OCI-LY3 (cell line): ENCODE data around the gene ANKRD37.

Experiments
- H2AFZ ChIP-seq: fragments of 200-600, 300-600 bp; shearing (Covaris generic); 2 replicates; pipeline ENCODE4 v1.6.0; 2014; ENCODE audit warnings: antibody characterized with exemption, low read depth, low read length
- H3K27ac ChIP-seq: fragments of 200-600, 300-600 bp; sonication (generic); 2 replicates; pipeline ENCODE4 v1.5.1; 2014; ENCODE audit warnings: mild to moderate bottlenecking, low read length, moderate library complexity, mixed read lengths
- H3K27me3 ChIP-seq: fragments of 200-600, 300-600 bp; sonication (generic); 2 replicates; pipeline ENCODE4 v1.6.1; 2014; ENCODE audit warnings: low read depth, low read length, mixed read lengths
- H3K36me3 ChIP-seq: fragments of 200-600, 300-600 bp; sonication (generic); replicated peaks from 2 replicates; pipeline ENCODE3; 2014; ENCODE audit warnings: low read depth, low read length, mixed read lengths
- H3K4me1 ChIP-seq: fragments of 300-600, 200-600 bp; sonication (generic); 2 replicates; pipeline ENCODE4 v1.6.1; 2014; ENCODE audit warnings: low read length, mixed read lengths
- H3K4me2 ChIP-seq: fragments of 200-600, 300-600 bp; sonication (generic); 2 replicates; pipeline ENCODE4 v1.6.1; 2014; ENCODE audit warnings: low read length, mixed read lengths
- H3K4me3 ChIP-seq: fragments of 300-600, 200-600 bp; sonication (generic); 2 replicates; pipeline ENCODE4 v1.5.1; 2014; ENCODE audit warnings: antibody characterized with exemption, mild to moderate bottlenecking, low read length, moderate library complexity
- H3K79me2 ChIP-seq: fragments of 300-600, 200-600 bp; shearing (Covaris generic); 2 replicates; pipeline ENCODE4 v1.6.1; 2014; ENCODE audit warnings: mild to moderate bottlenecking, low read length, mixed read lengths
- H3K9ac ChIP-seq: fragments of 300-600, 200-600 bp; shearing (Covaris generic); 2 replicates; pipeline ENCODE4 v1.6.0; 2014; ENCODE audit warnings: mild to moderate bottlenecking, low read length, moderate library complexity
- H3K9me3 ChIP-seq: fragments of 200-600, 300-600 bp; shearing (Covaris generic); 2 replicates; pipeline ENCODE4 v1.6.1; 2014; ENCODE audit warnings: low read length, mixed read lengths; ENCODE audit not compliant: insufficient read depth
- H4K20me1 ChIP-seq: fragments of 200-600, 300-600 bp; sonication (generic); 2 replicates; pipeline ENCODE4 v1.6.1; 2016; ENCODE audit warnings: low read length, mixed read lengths; ENCODE audit not compliant: insufficient read depth
- CTCF ChIP-seq: fragments of 200-600, 300-600 bp; sonication (generic); IDR thresholded peaks from 2 replicates; pipeline ENCODE4 v1.5.1; 2014; ENCODE audit warnings: antibody characterized with exemption, low read length, low read depth
- EZH2phosphoT487 ChIP-seq: fragments of 200-600 bp; shearing (Covaris generic); IDR thresholded peaks from 2 replicates; pipeline ENCODE4 v1.6.1; 2018; ENCODE audit warnings: antibody characterized with exemption, mixed run types, low read depth

ANKRD37 gene

GRCh38 chr4:185396724-185397385, at the start of gene ANKRD37:
Gene ANKRD37, plus strand, starts transcription at chr4:185396841. Its CDS starts 83 bp downstream, at chr4:185396924.
- peaks cover 17% of the 10 kb centered on the region for H3K36me3 ChIP-seq
- TF ChIP-seq EZH2phosphoT487, result no peak
- no peak for TF ChIP-seq CTCF
- H3K4me1 ChIP-seq, result peaks cover 23% of the 10 kb centered on the region
- H4K20me1 ChIP-seq, result no peaks in the 10 kb centered on the region
- no peaks in the 10 kb centered on the region for H3K27me3 ChIP-seq
- peak within 1 kb of the TSS; percentile 77 for H3K27ac ChIP-seq
- H2AFZ ChIP-seq, result no peak within 1 kb of the TSS; the same call in 1 of the 2 replicates
- no peaks in the 10 kb centered on the region for H3K79me2 ChIP-seq
- H3K9me3 ChIP-seq, result no peaks in the 10 kb centered on the region
- H3K4me3 ChIP-seq, result peak within 1 kb of the TSS; percentile 79
- H3K9ac ChIP-seq, result peak within 1 kb of the TSS; percentile 72
- H3K4me2 ChIP-seq, result peak within 1 kb of the TSS; percentile 91

- Histone ChIP-seq H2AFZ (no peak overlapping the region), H3K79me2 (no peaks in the 10 kb centered on the region), H3K36me3 (peaks cover 14% of the 10 kb centered on the region), H3K9ac (no peak overlapping the region), H3K4me3 (no peak overlapping the region), H3K9me3 (no peaks in the 10 kb centered on the region), H3K4me2 (no peak overlapping the region), H4K20me1 (no peaks in the 10 kb centered on the region), H3K27ac (no peak overlapping the region), H3K27me3 (no peaks in the 10 kb centered on the region), H3K4me1 (peaks cover 46% of the 10 kb centered on the region)
- TF ChIP-seq EZH2phosphoT487 (no peak), CTCF (no peak)
Measured at GRCh38 chr4:185346975-185347601, 49.6 kb upstream of the ANKRD37 start.

GRCh38 chr4:185351691-185352090, 45.0 kb upstream of the ANKRD37 start:
- TF ChIP-seq EZH2phosphoT487 (no peak), CTCF (no peak)
- H2AFZ ChIP-seq, result no peak overlapping the region
- peaks cover 44% of the 10 kb centered on the region for H3K4me1 ChIP-seq
- H3K36me3 ChIP-seq, result peaks cover 18% of the 10 kb centered on the region
- H4K20me1 ChIP-seq, result no peaks in the 10 kb centered on the region
- H3K4me3 ChIP-seq, result no peak overlapping the region; the same call in 1 of the 2 replicates
- no peaks in the 10 kb centered on the region for H3K9me3 ChIP-seq
- H3K79me2 ChIP-seq, result no peaks in the 10 kb centered on the region
- H3K27ac ChIP-seq, result peak overlapping the region; percentile 100
- H3K27me3 ChIP-seq, result no peaks in the 10 kb centered on the region
- peak overlapping the region; percentile 56 for H3K4me2 ChIP-seq
- peak overlapping the region; percentile 70; the same call in 1 of the 2 replicates for H3K9ac ChIP-seq

- Histone ChIP-seq H3K27me3 (no peaks in the 10 kb centered on the region), H3K4me2 (peak overlapping the region; percentile 56), H3K36me3 (peaks cover 18% of the 10 kb centered on the region), H3K27ac (peak overlapping the region; percentile 100), H3K9me3 (no peaks in the 10 kb centered on the region), H3K79me2 (no peaks in the 10 kb centered on the region), H3K4me3 (no peak overlapping the region), H3K9ac (peak overlapping the region; percentile 70; the same call in 1 of the 2 replicates), H2AFZ (no peak overlapping the region), H4K20me1 (no peaks in the 10 kb centered on the region), H3K4me1 (peaks cover 49% of the 10 kb centered on the region)
- TF ChIP-seq CTCF, result no peak
- TF ChIP-seq EZH2phosphoT487, result no peak
Measured at GRCh38 chr4:185352202-185352601, 44.4 kb upstream of the ANKRD37 start.
